Choroid plexus epithelial cell (primary cell): ENCODE results near the gene PRELID3B.
"Not testable (repeated sequence)": the region's sequence is repeated elsewhere in the genome, so short reads cannot be mapped to it uniquely, and the experiment has no call there.

Experiments
- DNase-seq: peaks from one replicate; pipeline ENCODE4 v3.0.0-alpha.2; 2010; ENCODE audit warnings: low read depth
- H3K4me3 ChIP-seq: 2 replicates; pipeline ENCODE4 v1.5.1; 2011; ENCODE audit warnings: low read depth, mild to moderate bottlenecking, control low read depth, low read length, moderate library complexity
- CTCF ChIP-seq: conservative IDR thresholded peaks from 2 replicates; pipeline ENCODE4 v1.5.1; 2011; ENCODE audit warnings: low read depth, mild to moderate bottlenecking, control low read depth, inconsistent platforms, low read length, moderate library complexity

Gene PRELID3B

DNA sequence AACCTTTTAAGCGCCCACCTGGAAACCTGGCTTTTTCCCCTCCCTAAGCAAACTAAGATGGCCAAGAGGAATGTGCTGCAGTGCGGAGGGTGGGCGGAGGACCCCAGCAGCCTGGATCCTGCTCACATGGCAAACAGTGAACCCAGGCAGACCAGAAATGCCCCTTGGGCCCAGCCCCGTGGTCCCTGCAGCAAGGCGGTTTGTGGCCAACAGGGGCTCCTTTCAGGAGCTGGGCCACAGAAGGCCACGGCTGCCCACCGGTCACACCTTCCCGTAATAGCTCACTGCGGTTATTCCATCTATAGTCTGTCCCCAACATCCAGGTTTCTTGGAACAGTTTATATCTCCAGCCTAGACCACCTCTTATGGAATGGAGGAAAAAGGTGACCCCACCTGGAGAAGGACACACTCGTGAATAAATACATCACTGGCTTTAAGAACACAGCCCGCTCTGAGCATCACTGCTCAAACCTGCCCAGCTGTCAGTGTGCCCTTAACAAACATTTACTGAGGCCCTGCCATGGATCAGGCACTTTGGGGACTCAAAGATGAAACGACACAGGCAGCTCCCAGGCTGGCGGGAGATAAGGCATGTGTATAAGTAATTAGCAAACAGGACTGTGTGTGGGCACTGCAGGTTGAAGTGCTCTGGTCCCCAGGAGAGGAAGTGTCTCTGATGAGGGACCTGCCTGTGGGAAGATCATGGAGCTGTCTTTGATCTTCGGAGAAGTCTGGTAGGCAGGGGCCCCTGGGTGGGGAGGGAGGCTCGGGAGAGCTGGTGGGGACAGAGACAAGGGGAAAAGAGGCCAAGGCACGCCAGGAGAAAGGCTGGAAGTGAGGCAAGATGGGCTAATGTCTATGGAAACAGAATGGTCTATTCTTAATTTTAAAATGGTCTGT is 26.5 kb downstream of the PRELID3B start:
- DNase-seq: no peak
- H3K4me3 ChIP-seq: no peak overlapping the region
- TF ChIP-seq CTCF: no peak

DNA sequence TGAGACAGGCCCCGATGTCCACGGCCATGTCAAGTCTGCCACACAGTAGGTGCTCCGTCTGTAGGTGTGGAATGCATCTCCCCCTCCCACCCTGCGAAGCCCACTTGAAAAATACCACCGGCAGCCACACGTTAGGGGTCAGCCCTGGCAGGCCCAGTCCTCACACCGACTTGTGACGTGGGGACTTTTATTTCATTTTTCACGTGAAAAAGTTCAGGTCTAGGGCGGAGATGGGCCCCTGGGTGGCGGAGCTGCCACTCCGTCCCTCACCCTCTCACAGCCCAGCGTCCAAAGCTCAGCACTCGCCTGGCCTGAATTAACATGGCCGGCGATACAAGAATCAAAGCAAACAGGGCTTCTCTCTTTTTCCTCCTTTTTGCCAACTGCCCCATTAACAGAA is 27.2 kb downstream of the PRELID3B start:
- DNase-seq: no peak
- no peak for TF ChIP-seq CTCF
- no peak overlapping the region for H3K4me3 ChIP-seq

DNA sequence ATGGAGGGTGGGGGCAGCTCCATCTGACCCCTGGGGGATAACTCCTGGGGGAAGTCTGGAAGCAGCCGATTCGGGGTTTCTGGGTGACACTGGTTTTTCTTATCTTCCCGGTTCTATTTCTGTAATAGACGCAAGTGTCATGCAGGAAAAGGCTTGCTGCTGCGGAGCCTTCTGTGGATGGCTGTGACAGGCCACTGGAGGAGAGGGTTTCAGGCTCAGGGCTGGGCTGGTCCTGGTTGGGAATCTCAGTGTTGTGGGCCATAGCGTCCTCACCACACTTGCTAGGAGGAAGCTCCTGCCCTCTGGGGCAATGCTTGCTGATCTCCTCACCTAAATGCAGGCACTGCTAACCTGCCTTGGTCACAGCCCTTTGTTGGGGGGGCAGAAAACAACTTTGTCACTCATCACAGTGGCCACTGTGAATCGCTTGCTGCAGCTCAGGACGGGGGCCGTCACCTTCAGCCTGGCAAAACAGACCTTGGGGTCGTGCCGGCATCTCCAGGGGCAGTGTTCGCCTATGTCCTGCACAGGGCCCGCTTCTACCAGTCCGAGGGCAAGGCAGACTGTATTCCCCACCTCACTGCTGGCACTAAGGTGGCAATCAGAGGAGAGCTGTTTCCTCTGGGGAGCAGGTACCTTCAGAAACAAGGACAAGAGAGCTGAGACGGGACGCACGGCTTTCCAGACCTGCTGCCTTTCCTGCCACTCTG is 27.8 kb downstream of the PRELID3B start:
- H3K4me3 ChIP-seq: no peak overlapping the region
- no peak for TF ChIP-seq CTCF
- DNase-seq: no peak

DNA sequence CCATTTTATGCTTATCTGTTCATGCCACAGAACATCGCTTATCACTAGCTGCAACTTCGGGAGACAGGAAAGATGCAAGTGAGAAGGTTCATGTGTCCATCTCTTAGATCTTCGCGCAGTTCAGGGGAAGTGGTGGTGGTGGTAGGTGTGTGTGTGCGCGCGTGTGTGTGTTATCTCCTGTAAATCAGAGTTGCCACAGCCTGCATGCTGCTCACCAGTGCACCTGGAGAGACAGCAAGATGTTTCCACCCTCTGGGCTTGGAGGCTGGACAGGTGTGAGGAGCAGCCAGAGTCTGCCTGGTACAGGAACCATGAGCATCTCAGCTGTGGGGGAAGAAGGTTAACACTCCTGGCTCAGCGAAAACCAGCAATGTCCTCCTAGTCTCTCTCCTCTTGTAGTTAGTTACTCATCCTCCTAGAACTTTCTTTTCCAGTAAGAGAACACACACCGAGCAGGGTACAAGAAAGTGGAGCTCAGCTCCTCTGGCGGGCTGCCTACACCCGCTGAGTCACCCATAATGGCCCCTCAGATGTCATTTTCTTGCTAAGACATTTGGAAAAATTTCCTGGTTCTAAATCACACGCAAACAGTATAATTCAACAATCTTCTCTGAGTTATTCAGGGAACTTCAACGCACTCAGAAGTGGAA is 28.5 kb downstream of the PRELID3B start:
- no peak for TF ChIP-seq CTCF
- H3K4me3 ChIP-seq: no peak overlapping the region
- peak; percentile 42 for DNase-seq

DNA sequence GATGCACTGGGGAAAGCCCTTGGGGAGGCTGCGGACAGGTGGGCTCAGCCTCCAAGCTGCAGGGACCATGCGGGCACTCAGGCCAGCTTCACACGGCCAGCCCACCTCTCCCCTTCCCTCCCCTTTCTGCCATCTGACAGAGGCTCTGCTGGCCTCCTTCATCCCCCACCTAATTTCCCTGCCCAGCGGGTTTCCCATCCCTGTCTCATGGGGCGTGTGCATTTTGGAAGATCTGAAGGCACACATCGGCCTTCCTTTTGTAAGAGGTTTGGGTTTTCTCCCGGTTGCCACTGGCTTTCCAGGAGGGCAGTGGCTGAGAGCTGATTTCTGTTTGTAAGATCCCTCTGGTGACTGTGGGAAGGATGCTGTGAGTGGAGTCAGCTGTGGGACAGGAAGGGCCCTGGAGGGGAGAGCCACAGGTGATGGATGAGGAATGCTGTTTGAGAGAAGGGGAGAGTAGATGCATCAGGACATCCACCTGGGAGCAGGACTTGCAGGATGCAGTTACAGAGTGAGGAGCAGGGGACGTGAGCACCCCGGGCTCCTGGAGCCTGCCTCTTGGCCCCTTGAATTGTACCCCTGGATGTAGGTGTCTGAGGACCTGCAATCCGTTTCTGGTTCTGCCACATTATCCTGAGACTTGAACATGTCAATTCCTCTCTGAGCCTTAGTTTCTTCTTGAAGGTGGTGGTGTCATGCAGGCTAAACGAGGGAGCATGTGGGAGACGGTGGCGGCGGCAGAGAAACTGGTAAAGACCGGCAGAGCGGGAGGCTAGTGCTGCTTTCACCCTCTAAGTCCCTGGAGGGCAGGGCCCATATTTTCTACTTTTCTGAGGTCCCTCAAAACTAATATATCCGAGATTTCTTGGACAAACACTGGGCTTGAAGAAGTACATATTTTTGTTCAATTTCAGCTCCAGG is 29.3 kb downstream of the PRELID3B start:
- no peak for DNase-seq
- no peak overlapping the region for H3K4me3 ChIP-seq
- no peak for TF ChIP-seq CTCF

GRCh38 chr20:59011874-59012157 is 30.8 kb downstream of the PRELID3B start:
- DNase-seq, H3K4me3 ChIP-seq: not testable (repeated sequence)
